ENCODE measurements around the gene ATXN7L1. TPM values are rescaled to one million over a fixed set of nuclear protein-coding genes. Genes with fewer than 3 reads are reported as not detected.
A peak's percentile ranks its signal among the peaks of the same experiment; 100 is the strongest.

The ATXN7L1 gene
- total RNA-seq, 1 donor from 2014 or later: 12.6 TPM

DNA sequence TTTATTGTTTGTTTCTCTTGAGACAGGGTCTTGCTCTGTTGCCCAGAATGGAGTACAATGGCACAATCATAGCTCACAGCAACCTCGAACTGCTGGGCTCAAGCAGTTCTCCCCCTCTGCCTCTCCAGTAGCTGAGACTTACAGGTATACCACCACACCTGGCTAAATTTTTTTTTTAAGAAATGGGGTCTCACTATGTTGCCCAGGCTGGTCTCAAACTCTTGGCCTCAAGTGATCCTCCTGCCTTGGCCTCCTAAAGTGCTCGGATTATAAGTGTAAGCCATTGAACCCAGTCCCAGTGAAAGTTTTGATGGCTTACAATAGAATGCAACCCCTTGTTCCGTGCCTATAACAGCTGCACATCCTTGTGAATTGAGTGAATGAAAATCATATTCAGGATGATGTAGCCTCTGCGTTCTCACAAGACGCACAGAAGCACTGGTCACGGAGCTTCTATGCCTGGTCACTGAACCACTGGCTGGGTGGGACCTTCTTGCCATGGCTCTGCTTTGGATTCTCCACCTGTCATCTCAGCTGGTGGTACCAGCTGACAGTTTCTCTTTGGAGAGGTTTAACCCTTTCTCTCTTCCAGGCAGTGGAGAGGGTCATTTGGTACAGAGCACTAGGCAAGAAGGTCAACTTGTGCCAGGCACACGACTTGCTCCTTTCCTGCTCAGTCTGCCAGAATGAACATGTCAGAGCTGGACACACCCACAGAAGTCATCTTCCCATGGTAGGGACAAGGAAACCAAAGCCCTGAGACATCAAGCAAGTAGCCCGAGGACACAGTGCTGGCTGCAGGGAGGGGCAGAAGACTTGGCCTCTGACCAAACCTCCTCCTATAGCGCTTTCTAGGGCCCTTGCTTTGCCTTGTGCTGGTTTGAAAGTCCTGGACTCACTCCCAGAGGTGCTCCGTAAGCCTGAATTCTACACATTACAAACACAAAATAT lies 89.6 kb downstream of the ATXN7L1 start:
- H3K27me3 Mint-ChIP-seq (ENCODE audit: unreplicated experiment): no peaks in the 10 kb centered on the region
- H3K4me3 Mint-ChIP-seq (ENCODE audit: unreplicated experiment): no peak overlapping the region
- H3K9me3 Mint-ChIP-seq (ENCODE audit: unreplicated experiment): no peaks in the 10 kb centered on the region
- no peak overlapping the region for H3K27ac Mint-ChIP-seq (ENCODE audit: unreplicated experiment)
- peaks cover 14% of the 10 kb centered on the region for H3K36me3 Mint-ChIP-seq (ENCODE audit: unreplicated experiment)
- TF ChIP-seq, protein P1, sequence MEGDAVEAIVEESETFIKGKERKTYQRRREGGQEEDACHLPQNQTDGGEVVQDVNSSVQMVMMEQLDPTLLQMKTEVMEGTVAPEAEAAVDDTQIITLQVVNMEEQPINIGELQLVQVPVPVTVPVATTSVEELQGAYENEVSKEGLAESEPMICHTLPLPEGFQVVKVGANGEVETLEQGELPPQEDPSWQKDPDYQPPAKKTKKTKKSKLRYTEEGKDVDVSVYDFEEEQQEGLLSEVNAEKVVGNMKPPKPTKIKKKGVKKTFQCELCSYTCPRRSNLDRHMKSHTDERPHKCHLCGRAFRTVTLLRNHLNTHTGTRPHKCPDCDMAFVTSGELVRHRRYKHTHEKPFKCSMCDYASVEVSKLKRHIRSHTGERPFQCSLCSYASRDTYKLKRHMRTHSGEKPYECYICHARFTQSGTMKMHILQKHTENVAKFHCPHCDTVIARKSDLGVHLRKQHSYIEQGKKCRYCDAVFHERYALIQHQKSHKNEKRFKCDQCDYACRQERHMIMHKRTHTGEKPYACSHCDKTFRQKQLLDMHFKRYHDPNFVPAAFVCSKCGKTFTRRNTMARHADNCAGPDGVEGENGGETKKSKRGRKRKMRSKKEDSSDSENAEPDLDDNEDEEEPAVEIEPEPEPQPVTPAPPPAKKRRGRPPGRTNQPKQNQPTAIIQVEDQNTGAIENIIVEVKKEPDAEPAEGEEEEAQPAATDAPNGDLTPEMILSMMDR (IDR thresholded peaks at IDR 0.05): no peak
- no peak for DNase-seq (ENCODE audit: extremely low spot score, unreplicated experiment)
- peaks cover 18% of the 10 kb centered on the region for H3K4me1 Mint-ChIP-seq (ENCODE audit: unreplicated experiment)

DNA sequence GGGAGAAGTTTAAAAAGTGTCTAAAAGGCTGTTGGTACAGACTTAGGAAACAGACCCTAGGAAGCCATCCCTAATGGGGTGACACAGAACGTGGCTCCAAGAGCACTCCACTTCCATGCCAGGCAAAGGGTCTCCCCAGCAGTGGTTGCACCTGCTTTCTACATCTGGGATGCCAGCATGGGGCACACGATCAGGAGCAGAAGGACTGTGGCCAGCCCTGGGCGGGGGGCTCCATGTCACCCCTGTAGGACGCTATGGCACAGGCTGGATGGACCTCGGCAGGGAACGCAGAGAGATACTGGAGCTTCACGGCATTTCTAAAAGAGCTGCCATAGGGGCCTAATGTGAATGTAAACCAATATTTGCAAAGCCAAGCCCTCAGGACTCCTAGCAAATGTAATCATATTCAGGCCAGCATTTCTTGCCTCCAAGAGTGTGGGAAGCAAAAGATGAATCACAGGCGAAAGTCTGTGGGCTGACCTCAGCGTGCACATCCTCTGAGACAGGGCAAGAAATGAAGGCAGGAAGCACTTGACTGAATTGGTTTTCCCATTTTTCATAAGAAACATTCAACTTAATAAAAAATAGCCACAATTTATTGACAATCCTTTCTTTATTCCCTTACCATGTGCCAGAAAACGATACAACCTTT lies 93.9 kb downstream of the ATXN7L1 start:
- no peaks in the 10 kb centered on the region for H3K27me3 Mint-ChIP-seq (ENCODE audit: unreplicated experiment)
- peaks cover 29% of the 10 kb centered on the region for H3K4me1 Mint-ChIP-seq (ENCODE audit: unreplicated experiment)
- H3K27ac Mint-ChIP-seq (ENCODE audit: unreplicated experiment): peak overlapping the region; percentile 41
- TF ChIP-seq, protein P1 (IDR thresholded peaks at IDR 0.05): no peak
- H3K9me3 Mint-ChIP-seq (ENCODE audit: unreplicated experiment): no peaks in the 10 kb centered on the region
- no peak overlapping the region for H3K4me3 Mint-ChIP-seq (ENCODE audit: unreplicated experiment)
- no peak for DNase-seq (ENCODE audit: extremely low spot score, unreplicated experiment)
- H3K36me3 Mint-ChIP-seq (ENCODE audit: unreplicated experiment): peaks cover 11% of the 10 kb centered on the region

DNA sequence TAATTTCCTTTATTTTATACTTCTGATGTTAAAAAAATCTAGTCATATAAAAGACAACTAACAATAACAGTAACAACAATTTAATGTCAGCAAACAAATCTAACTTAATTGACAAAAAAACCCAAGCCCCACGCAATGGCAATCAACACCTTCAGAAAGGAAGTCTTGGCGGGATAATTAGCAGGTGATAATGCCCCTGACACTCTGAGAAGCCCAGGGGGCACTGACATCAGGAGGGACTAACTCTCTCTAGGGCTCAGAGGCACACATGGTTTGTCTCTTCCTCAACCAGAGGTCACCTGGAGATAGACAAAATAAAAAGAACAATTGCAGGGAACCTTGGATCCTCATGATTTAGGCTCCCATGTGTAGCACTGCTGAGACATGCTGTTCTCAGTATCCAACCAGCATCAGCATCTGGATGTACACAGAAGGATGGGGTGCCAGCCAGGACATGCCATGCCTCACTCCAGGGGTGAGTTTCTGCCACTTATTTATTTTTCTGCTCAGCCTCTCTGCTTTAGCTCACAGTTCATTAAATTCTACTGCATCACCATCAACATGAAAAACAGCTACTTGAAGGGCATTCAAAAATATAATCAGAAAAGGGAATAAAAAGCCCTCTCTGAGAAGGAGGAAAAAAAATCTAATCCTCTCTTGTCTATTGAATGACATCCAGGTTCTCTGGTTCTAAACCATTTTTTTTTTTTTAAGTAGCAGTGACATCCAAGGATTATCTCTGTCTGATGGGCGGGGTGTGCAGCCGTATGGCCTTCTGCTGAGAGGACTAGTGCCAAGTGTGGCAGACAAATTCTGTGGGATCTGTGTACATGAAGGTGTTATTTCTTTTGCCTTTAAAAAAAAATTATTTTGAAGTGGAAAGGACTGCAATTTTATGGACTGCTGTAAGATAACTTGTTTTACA lies 96.3 kb downstream of the ATXN7L1 start:
- Mint-ChIP-seq H3K4me3 (ENCODE audit: unreplicated experiment) (no peak overlapping the region), H3K4me1 (ENCODE audit: unreplicated experiment) (peaks cover 47% of the 10 kb centered on the region), H3K36me3 (ENCODE audit: unreplicated experiment) (peaks cover 7% of the 10 kb centered on the region), H3K27me3 (ENCODE audit: unreplicated experiment) (no peaks in the 10 kb centered on the region), H3K9me3 (ENCODE audit: unreplicated experiment) (no peaks in the 10 kb centered on the region), H3K27ac (ENCODE audit: unreplicated experiment) (no peak overlapping the region)
- no peak for DNase-seq (ENCODE audit: extremely low spot score, unreplicated experiment)
- TF ChIP-seq, protein P1 (IDR thresholded peaks at IDR 0.05): no peak

DNA sequence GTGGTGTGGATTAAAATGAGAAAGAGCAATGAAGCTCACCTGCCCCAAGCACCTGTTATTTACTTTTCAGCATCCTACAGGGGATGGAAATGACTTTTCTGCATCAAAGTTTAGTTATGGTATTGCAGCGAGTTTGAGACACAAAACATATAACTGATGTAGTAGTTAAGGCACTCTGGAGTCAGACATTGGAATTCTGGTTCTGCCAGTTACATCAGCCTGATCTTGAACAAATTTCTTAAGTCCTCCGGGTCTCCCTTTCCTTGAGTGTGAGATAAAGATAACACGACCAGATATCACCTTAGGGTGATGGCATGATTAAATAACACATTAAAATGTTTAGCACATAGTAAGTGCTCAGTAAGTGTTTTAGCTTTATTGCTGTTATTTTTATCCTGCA lies 97.4 kb downstream of the ATXN7L1 start:
- DNase-seq (ENCODE audit: extremely low spot score, unreplicated experiment): no peak
- H3K4me3 Mint-ChIP-seq (ENCODE audit: unreplicated experiment): no peak overlapping the region
- TF ChIP-seq, protein P1 (IDR thresholded peaks at IDR 0.05): no peak
- no peak overlapping the region for H3K27ac Mint-ChIP-seq (ENCODE audit: unreplicated experiment)
- peaks cover 49% of the 10 kb centered on the region for H3K4me1 Mint-ChIP-seq (ENCODE audit: unreplicated experiment)
- no peaks in the 10 kb centered on the region for H3K9me3 Mint-ChIP-seq (ENCODE audit: unreplicated experiment)
- H3K36me3 Mint-ChIP-seq (ENCODE audit: unreplicated experiment): no peaks in the 10 kb centered on the region
- no peaks in the 10 kb centered on the region for H3K27me3 Mint-ChIP-seq (ENCODE audit: unreplicated experiment)
